H1 (cell line): ENCODE results near the gene FRMD5. TPM values are rescaled to one million over a fixed set of nuclear protein-coding genes. Genes with fewer than 3 reads are reported as not detected.
A peak's percentile ranks its signal among the peaks of the same experiment; 100 is the strongest.

Experiments
- CTCF ChIA-PET: fragments of 300-600 bp; sonication (Branson Sonifier 250); formaldehyde crosslinking; loops from one replicate; lab custom pipeline; 2021; ENCODE audit not compliant: partially characterized antibody; lab: Charles Lee
- POLR2A ChIA-PET: fragments of 300-600 bp; sonication (Branson Sonifier 250); formaldehyde crosslinking; loops from one replicate; lab custom pipeline; 2021; ENCODE audit warnings: inconsistent platforms; ENCODE audit not compliant: partially characterized antibody; lab: Charles Lee
- DNase-seq, 2 experiments: peaks; one replicate each; pipeline versions ENCODE4 v3.0.0 to v3.0.0-alpha.2; 2010 to 2022; ENCODE audit warnings: low spot score in 2 of 2, low read depth in 1 of 2, mixed read lengths in 1 of 2
- FAIRE-seq: peaks from 2 replicates; lab custom pipeline; 2011; peaks lifted over from hg19 to GRCh38; lab: Jason Lieb, UNC
- H2AFZ ChIP-seq: 2 replicates; pipeline ENCODE4 v1.8.1; 2012; ENCODE audit warnings: low read length, inconsistent platforms
- H2AK5ac ChIP-seq: 2 replicates; pipeline ENCODE4 v1.6.1; 2013; ENCODE audit warnings: low read depth, low read length
- H2BK120ac ChIP-seq: replicated peaks from 2 replicates; pipeline ENCODE3; 2013; ENCODE audit warnings: low read depth, low read length, inconsistent platforms
- H2BK12ac ChIP-seq: 2 replicates; pipeline ENCODE4 v1.6.1; 2013; ENCODE audit warnings: low read depth, low read length
- H2BK15ac ChIP-seq: 2 replicates; pipeline ENCODE4 v1.6.1; 2013; ENCODE audit warnings: low read length
- H2BK20ac ChIP-seq: 2 replicates; pipeline ENCODE4 v1.6.1; 2013; ENCODE audit warnings: low read length
- H2BK5ac ChIP-seq: 2 replicates; pipeline ENCODE4 v1.6.1; 2013; ENCODE audit warnings: low read depth, low read length
- H3K14ac ChIP-seq: 2 replicates; pipeline ENCODE4 v1.6.1; 2013; ENCODE audit warnings: inconsistent platforms; ENCODE audit not compliant: insufficient read length
- H3K18ac ChIP-seq: 2 replicates; pipeline ENCODE4 v1.6.1; 2013; ENCODE audit warnings: low read length; ENCODE audit errors: extremely low read depth
- H3K23ac ChIP-seq: 2 replicates; pipeline ENCODE4 v1.6.1; 2013; ENCODE audit warnings: inconsistent platforms; ENCODE audit not compliant: insufficient read length
- H3K23me2 ChIP-seq: 2 replicates; pipeline ENCODE4 v1.6.1; 2013; ENCODE audit warnings: low read depth, low read length
- H3K27ac ChIP-seq: 2 replicates; pipeline ENCODE4 v1.6.1; 2011; ENCODE audit warnings: low read depth, low read length, inconsistent platforms
- H3K27me3 ChIP-seq, 4 experiments: replicated peaks in 1 of 4; 1 replicate in 1 of 4; 2 replicates in 3 of 4; pipeline versions ENCODE4 v1.6.1 to v1.8.1; 2011 to 2013; ENCODE audit warnings: low read length in 3 of 4, mild to moderate bottlenecking in 3 of 4, inconsistent platforms in 2 of 4, mixed read lengths in 2 of 4, moderate library complexity in 1 of 4; ENCODE audit not compliant: control insufficient read depth in 3 of 4, insufficient read depth in 3 of 4; ENCODE audit errors: extremely low read depth in 1 of 4
- H3K36me3 ChIP-seq, 4 experiments: 2 replicates each; pipeline versions ENCODE4 v1.6.1 to v1.8.1; 2011 to 2013; ENCODE audit warnings: mild to moderate bottlenecking in 4 of 4, low read length in 3 of 4, moderate library complexity in 2 of 4, control low read depth in 1 of 4, inconsistent platforms in 1 of 4; ENCODE audit not compliant: insufficient read depth in 4 of 4, control insufficient read depth in 2 of 4
- H3K4ac ChIP-seq: replicated peaks from 2 replicates; pipeline ENCODE3; 2013; ENCODE audit warnings: low read length, low read depth, mixed read lengths, inconsistent platforms; ENCODE audit not compliant: insufficient read length
- H3K4me1 ChIP-seq, 4 experiments: replicated peaks in 1 of 4; 1 replicate in 1 of 4; 2 replicates in 3 of 4; pipeline versions ENCODE4 v1.6.1 to v1.8.1; 2011 to 2013; ENCODE audit warnings: low read length in 3 of 4, inconsistent platforms in 2 of 4, mixed read lengths in 1 of 4; ENCODE audit not compliant: insufficient read depth in 4 of 4, control insufficient read depth in 3 of 4
- H3K4me2 ChIP-seq, 2 experiments: 2 replicates each; pipeline versions ENCODE4 v1.6.1 to v1.8.1; 2011 to 2013; ENCODE audit warnings: low read depth in 2 of 2, low read length in 2 of 2, control low read depth in 1 of 2, inconsistent platforms in 1 of 2, mild to moderate bottlenecking in 1 of 2; ENCODE audit not compliant: insufficient read depth in 1 of 2
- H3K4me3 ChIP-seq, 4 experiments: fragments of 200-600, 300-600 bp in 1 of 4; sonication (generic), shearing (Covaris generic), sonication (Bioruptor Twin) in 1 of 4; 2 replicates each; pipeline versions ENCODE4 v1.5.1 to v1.8.1; 2011 to 2016; ENCODE audit warnings: low read length in 4 of 4, low read depth in 3 of 4, control low read depth in 2 of 4, inconsistent platforms in 2 of 4, mild to moderate bottlenecking in 2 of 4, mixed read lengths in 1 of 4, moderate library complexity in 1 of 4; ENCODE audit not compliant: insufficient read depth in 2 of 4; ENCODE audit errors: extremely low read depth in 1 of 4
- H3K56ac ChIP-seq: replicated peaks from 2 replicates; pipeline ENCODE3; 2013; ENCODE audit warnings: low read depth, mild to moderate bottlenecking, mixed read lengths, low read length, inconsistent platforms; ENCODE audit not compliant: insufficient read length
- H3K79me1 ChIP-seq: 2 replicates; pipeline ENCODE4 v1.6.1; 2013; ENCODE audit warnings: low read depth, low read length, control low read depth
- H3K79me2 ChIP-seq, 2 experiments: 2 replicates each; pipeline versions ENCODE4 v1.6.1 to v1.8.1; 2012 to 2013; ENCODE audit warnings: low read length in 2 of 2, mild to moderate bottlenecking in 2 of 2, inconsistent platforms in 1 of 2; ENCODE audit not compliant: insufficient read depth in 2 of 2, control insufficient read depth in 1 of 2
- H3K9ac ChIP-seq, 4 experiments: replicated peaks in 1 of 4; 1 replicate in 1 of 4; 2 replicates in 3 of 4; pipeline versions ENCODE4 v1.6.1 to v1.8.1; 2011 to 2013; ENCODE audit warnings: low read depth in 3 of 4, low read length in 3 of 4, control low read depth in 2 of 4, mild to moderate bottlenecking in 2 of 4, moderate library complexity in 2 of 4, inconsistent platforms in 1 of 4; ENCODE audit errors: extremely low read depth in 1 of 4
- H3K9me3 ChIP-seq, 2 experiments: 2 replicates each; pipeline versions ENCODE4 v1.6.1 to v1.8.1; 2012 to 2013; ENCODE audit warnings: mild to moderate bottlenecking in 2 of 2, moderate library complexity in 2 of 2, control low read depth in 1 of 2, inconsistent platforms in 1 of 2, low read depth in 1 of 2, low read length in 1 of 2, mixed read lengths in 1 of 2; ENCODE audit not compliant: insufficient read depth in 2 of 2
- H4K20me1 ChIP-seq, 2 experiments: replicated peaks in 1 of 2; 2 replicates each; pipeline versions ENCODE3 to v1.8.1; 2011 to 2013; ENCODE audit warnings: inconsistent platforms in 2 of 2, low read length in 2 of 2, mild to moderate bottlenecking in 1 of 2; ENCODE audit not compliant: insufficient read depth in 2 of 2, control insufficient read depth in 1 of 2
- H4K5ac ChIP-seq: 2 replicates; pipeline ENCODE4 v1.6.1; 2013; ENCODE audit warnings: low read length, low read depth, mixed read lengths, inconsistent platforms; ENCODE audit not compliant: insufficient read length
- H4K8ac ChIP-seq: 2 replicates; pipeline ENCODE4 v1.8.0; 2013; ENCODE audit warnings: mild to moderate bottlenecking, moderate library complexity, low read length, inconsistent platforms; ENCODE audit not compliant: insufficient read depth; ENCODE audit errors: extremely low read depth
- H4K91ac ChIP-seq: replicated peaks from 2 replicates; pipeline ENCODE3; 2013; ENCODE audit warnings: low read length, mixed read lengths, inconsistent platforms; ENCODE audit not compliant: insufficient read length
- JUND ChIP-seq: IDR thresholded peaks from 2 replicates; pipeline ENCODE4 v1.6.1; 2011; ENCODE audit warnings: mild to moderate bottlenecking, improper control_type of control experiment, low read length
- POU5F1 ChIP-seq: IDR thresholded peaks from 2 replicates; pipeline ENCODE4 v1.6.1; 2011; ENCODE audit warnings: low read depth, mild to moderate bottlenecking, low read length, moderate library complexity
- WGBS, 2 experiments: shearing (Covaris generic) in 1 of 2; methylation state at CpG; one replicate each; pipeline versions ENCODE4 v1.1.6 to v1.1.7; 2013 to 2015; ENCODE audit warnings: low lambda C conversion rate in 2 of 2, mixed read lengths in 2 of 2, inconsistent platforms in 1 of 2, low coverage in 1 of 2, missing lambda C conversion rate in 1 of 2; ENCODE audit not compliant: insufficient replicate concordance in 2 of 2, insufficient coverage in 1 of 2, insufficient read length in 1 of 2; ENCODE audit errors: extremely low coverage in 1 of 2, missing lambda C conversion rate in 1 of 2; 5-methylcytosine and 5-hydroxymethylcytosine counted together
- polyA plus RNA-seq, 7 experiments: library from polyadenylated mRNA; depleted of rRNA in 3 of 7; stranded (reverse) in 5 of 7; unstranded in 2 of 7; fragments of >200 nt in 5 of 7; fragments of 200-250 nt in 2 of 7; gene quantifications; 1 replicate in 5 of 7; 2 replicates in 1 of 7; 4 replicates in 1 of 7; pipeline versions ENCODE4 v1.2.1 to v1.2.3, GENCODE V29; 2011 to 2013; ENCODE audit warnings: missing spikeins in 2 of 7, mixed read lengths in 2 of 7
- total RNA-seq: library from RNA; stranded (reverse); fragmentation: NEBNext Ultra II Directional; extraction: Animal tissue kit (Norgen Biotek cat#: 25700); gene quantifications from 2 replicates; pipeline ENCODE4 v1.2.1, GENCODE V29; 2021
- TF ChIP-seq, protein P1 (sequence below): IDR thresholded peaks from 2 replicates; pipeline ENCODE4 v1.6.1; 2011; ENCODE audit warnings: low read depth, mild to moderate bottlenecking, low read length; ENCODE audit not compliant: insufficient read depth

Gene FRMD5
- total and polyA plus RNA-seq, 2 of the 8 experiments (the other 6 are each of a cell fraction or from before 2014, with no cell fraction given) = 10.1 to 12.6 TPM

DNA sequence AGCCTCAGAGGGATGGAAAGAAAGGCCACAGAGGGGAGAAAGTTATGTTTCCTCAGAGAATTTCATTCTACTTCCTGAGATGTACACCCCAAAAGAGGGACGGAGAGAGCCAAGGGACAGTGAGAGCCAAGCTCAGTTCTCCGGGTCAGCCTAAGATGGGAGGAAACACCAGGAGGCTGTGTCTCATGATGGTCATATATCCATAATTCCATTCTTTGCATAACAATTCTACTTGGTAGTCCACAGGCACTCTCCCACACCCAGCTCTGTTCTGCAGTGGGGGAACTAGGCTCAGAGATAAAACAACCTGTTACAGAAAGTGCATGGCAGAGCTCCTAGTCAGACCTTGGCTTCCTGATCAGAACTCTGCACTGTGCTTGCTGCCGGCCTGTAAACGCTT lies 313.8 kb downstream of the FRMD5 start:
- Histone ChIP-seq H3K18ac (no peak overlapping the region), H3K4ac (no peak overlapping the region), H3K27me3 (no peaks in the 10 kb centered on the region), H3K4me1 (peaks cover 0 to 13% (median 5%) of the 10 kb centered on the region in 4 experiments; a peak in 3 of 7 replicates), H2BK15ac (no peak overlapping the region), H3K14ac (no peak overlapping the region), H2AK5ac (no peak overlapping the region), H3K23ac (no peak overlapping the region), H3K36me3 (peaks cover 0 to 3% (median 0%) of the 10 kb centered on the region in 4 experiments; a peak in 3 of 8 replicates), H2BK5ac (no peak overlapping the region), H3K79me2 (no peaks in the 10 kb centered on the region), H3K56ac (no peak overlapping the region), H3K9me3 (no peaks in the 10 kb centered on the region), H3K4me3 (no peak overlapping the region), H2BK20ac (no peak overlapping the region), H3K23me2 (no peaks in the 10 kb centered on the region), H4K5ac (no peak overlapping the region), H3K79me1 (no peaks in the 10 kb centered on the region), H4K8ac (no peak overlapping the region), H2BK12ac (no peak overlapping the region), H3K9ac (no peak overlapping the region), H3K27ac (0 out of 2 replicates have a peak overlapping the region, but pooled peaks have one; percentile 5), H2BK120ac (no peak overlapping the region), H2AFZ (no peak overlapping the region), H4K20me1 (no peaks in the 10 kb centered on the region), H4K91ac (no peak overlapping the region), H3K4me2 (no peak overlapping the region)
- DNase-seq (no peak), FAIRE-seq (no peak)
- CTCF ChIA-PET = interaction anchor here (0.7 to 5.4 kb wide), 29 partner anchors 9 to 526 kb away, joined by 3 to 54 read pairs (median 4); no protein-coding TSS in a partner anchor
- POLR2A ChIA-PET = interaction anchor here (1.3 kb wide), 1 partner anchor 105 kb away, joined by 3 read pairs; the partner anchor contains the start of gene ELL3
- TF ChIP-seq, protein P1, sequence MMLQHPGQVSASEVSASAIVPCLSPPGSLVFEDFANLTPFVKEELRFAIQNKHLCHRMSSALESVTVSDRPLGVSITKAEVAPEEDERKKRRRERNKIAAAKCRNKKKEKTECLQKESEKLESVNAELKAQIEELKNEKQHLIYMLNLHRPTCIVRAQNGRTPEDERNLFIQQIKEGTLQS = no peak
- TF ChIP-seq POU5F1 = no peak
- no peak for TF ChIP-seq JUND
- 93% methylated on average over 4 of the region's 4 CpGs; no CpG with 5 or more reads in 1 of the 2 experiments for WGBS, 2 experiments
